HG03469 (cell line): ENCODE measurements around the gene MAP1B.

Source experiments
- ATAC-seq: cut with Tn5 transposase; IDR thresholded peaks from one replicate; pipeline ENCODE4 v1.9.1; 2021; ENCODE audit warnings: mild to moderate bottlenecking, moderate library complexity, moderate number of reproducible peaks; ENCODE audit not compliant: unreplicated experiment

The MAP1B gene

GRCh38 chr5:72187388-72188075, 80.3 kb downstream of the MAP1B start:
- ATAC-seq = no peak

DNA sequence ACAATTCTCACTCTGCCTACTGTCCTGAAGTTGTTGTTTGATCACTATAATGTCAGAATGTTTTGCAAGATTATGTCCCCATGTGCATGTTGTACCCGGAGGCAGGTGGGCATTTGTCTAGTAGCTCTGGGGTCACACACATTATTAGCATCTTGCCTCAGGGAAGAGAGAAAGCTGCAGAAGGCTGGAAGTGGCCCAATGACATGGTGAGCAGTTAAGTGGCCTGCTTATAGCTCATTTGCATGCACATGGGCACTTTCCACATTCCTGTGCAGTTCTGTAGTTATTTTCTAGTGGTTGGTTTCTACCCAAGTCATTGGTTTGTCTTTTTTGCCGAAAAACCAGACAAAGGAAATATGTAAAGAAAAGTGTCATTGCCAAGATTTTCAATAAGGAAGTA, 80.9 kb downstream of the MAP1B start:
- no peak for ATAC-seq

DNA sequence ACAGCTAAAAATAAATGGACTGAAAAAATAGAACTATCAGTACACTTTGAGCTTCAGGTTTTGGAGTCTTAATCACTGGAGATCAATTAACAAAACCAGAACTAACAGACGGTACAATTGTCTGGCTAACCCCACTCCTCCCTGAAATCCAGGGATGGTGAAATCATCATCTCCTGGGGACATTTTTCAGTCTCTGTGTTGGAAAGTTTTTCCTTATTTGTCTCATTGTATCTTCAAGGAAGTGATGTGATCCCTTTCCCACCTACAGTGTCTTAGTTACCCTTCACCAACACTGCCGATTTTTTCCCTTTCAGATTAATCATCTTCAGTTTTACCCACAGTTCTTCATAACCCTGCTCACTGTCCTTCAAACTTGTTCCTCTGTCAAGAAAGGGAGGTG, 81.9 kb downstream of the MAP1B start:
- ATAC-seq = no peak

GRCh38 chr5:72191404-72191803, 84.1 kb downstream of the MAP1B start:
- ATAC-seq = no peak

GRCh38 chr5:72194846-72195245, 87.6 kb downstream of the MAP1B start:
- ATAC-seq = peak; percentile 98

- no peak for ATAC-seq
These were observed 88.3 kb downstream of the MAP1B start for GRCh38 chr5:72195581-72195980.

- ATAC-seq = no peak
These were observed 90.1 kb downstream of the MAP1B start for GRCh38 chr5:72197393-72197792.

DNA sequence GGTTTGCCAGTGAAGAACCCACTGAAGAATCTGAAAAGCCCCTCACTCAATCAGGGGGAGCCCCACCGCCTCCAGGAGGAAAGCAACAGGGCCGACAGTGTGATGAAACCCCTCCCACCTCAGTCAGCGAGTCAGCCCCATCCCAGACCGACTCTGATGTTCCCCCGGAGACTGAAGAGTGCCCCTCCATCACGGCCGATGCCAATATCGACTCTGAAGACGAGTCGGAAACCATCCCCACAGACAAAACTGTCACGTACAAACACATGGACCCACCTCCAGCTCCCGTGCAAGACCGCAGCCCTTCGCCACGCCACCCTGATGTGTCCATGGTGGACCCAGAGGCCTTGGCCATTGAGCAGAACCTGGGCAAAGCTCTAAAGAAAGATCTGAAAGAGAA, 92.4 kb downstream of the MAP1B start:
- ATAC-seq = no peak

GRCh38 chr5:72202331-72202825, 95.1 kb downstream of the MAP1B start:
- ATAC-seq = no peak

- ATAC-seq = no peak
These were observed 96.1 kb downstream of the MAP1B start for GRCh38 chr5:72203251-72203845.

DNA sequence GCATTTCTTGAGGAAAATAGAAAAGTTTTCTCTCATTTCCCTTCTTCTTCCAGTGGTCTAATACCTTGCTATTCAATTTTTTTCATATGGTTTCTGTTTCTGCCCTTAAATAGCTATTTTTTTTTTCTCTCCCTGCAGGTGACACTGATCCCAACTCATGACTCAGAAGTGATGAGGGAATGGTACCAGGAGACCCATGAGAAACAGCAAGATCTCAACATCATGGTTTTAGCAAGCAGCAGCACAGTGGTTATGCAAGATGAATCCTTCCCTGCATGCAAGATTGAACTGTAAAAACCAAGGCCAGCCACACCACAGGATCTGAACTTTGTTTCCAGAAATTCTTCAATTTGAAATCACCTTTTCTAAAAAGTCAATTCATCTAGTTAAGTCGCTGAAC, 97.7 kb downstream of the MAP1B start:
- ATAC-seq = no peak

DNA sequence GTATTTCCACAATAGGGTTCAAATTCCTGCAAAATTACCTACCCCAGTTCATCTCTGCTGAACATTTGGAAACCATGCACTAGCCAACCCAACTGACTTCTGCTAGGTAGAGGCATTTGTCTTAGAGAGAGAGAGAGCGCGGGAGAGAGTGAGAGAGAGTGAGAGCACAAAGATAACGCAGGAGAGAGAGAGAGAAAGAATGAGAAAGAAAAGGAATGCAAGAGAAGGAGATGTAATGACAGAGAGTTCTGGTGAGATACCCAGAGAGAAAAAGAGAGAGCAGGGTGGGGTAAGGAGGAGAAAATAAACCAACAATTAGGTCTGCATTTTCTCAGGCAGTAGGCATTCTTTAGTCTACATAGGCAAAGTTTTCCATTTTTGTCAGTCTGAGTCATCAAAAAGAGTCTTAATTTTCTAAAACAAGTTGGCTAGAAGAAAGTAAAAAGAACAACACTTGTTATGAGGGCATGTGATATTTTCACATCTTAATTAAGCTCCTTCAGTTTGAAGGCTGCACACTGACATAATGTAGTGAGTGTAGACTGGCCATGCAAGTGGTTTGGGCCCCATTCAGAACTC, 98.2 kb downstream of the MAP1B start:
- ATAC-seq = no peak

DNA sequence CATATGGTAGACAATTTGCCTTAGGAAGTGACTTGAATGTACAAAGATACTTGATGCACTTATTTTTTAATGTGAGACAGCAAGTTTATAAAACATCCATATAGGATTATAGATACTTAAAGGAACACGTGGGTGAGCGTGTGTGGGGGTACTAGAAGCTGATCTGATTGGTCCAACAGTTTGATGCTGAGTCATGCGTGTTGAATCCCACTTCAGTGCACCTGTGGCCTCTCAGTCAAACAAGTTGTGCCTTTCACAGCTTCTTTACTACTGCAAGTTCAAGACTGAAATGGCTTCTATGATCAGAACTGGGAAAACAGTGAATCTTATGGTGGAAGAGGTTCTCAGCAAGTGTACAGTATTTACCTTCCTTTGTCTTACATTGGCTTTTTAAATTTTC, 98.9 kb downstream of the MAP1B start:
- ATAC-seq = no peak

DNA sequence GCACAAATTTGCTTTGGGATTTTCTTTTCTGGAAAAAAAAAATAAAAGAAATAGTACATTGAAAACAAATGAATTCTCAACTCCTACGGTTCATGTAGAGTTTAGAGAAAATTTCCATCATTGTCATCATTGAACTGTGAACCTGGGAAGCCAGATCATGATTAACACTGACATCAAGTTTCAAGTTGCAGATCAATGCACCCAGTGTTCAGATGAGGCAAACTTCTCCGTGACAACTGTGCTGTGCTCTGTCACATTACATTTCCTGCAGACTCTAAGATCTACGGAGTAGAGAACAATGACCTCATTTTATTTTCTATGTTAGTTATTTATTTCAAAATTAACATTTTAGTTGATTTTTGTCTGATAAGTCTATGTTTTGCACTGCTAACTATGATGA, 99.7 kb downstream of the MAP1B start:
- no peak for ATAC-seq

DNA sequence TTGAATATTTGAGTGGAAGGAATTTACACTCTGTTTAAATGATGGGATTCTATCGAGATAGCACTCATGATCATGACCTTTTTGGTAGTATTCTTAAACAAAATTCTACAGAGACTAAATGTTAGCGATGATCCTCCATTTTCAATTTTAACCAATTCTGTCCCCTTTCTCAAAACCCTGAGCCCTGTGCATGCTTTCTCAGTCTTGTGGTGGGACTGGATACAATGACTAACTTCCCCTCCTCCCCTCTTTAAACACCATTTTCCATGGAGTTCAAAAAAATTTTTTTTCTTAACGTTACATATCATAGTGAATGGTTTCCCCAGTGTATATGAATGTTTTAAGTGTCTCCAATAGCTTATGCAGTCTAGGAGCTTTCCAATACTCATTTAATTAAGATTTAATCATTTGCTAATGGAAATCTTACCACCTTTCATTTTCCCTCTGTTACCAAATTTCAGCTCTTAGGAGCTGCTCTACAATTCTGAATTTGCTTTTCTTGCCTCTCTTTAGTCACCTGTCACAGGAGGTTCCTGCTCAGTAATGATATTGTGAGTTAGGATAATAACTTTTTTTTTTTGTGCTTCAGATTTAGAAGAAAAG, 101.2 kb downstream of the MAP1B start:
- no peak for ATAC-seq

DNA sequence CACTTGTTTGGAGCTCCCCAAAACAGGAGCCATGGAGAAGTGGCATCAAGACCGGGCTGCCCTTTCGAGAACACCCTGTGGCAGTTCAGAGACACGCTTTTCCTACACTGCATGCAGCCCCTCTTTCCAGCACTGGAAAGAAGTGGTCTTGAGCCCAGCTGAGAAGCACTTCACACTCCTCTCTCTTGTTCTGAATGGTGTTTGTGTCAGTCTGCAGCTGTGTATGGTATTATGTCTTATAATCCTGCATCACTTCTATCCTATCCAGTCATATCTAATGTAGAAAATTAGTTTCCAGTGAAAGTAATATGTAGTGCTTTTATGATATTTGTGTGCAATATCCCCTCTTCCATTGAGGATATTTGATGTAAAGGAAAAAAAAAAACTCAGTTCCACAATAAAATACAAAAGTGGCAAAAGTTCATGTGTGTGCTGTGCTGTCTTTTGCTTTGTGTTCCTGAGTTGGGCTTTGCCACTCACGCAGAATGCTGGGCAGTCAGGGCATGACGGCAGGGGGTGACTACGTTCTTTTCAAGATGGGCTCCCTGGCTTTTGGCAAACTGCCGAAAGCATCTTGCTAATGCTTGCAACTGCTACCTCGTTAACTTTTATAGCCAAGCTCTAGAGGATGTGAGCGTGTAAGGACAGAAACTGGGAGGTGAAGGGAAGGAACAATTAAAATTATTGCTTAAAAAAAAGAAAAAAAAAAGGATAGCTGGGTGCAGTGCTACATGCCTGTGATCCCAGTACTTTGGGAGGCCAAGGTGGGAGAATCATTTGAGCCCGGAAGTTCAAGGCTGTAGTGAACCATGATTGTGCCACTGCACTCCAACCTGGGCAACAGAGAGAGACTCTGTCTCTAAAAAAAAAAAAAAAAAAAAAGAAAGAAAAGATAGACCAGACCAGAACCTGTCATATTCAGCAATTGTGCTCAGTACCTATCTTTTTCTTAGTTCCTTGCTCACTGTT, 102.2 kb downstream of the MAP1B start:
- no peak for ATAC-seq

DNA sequence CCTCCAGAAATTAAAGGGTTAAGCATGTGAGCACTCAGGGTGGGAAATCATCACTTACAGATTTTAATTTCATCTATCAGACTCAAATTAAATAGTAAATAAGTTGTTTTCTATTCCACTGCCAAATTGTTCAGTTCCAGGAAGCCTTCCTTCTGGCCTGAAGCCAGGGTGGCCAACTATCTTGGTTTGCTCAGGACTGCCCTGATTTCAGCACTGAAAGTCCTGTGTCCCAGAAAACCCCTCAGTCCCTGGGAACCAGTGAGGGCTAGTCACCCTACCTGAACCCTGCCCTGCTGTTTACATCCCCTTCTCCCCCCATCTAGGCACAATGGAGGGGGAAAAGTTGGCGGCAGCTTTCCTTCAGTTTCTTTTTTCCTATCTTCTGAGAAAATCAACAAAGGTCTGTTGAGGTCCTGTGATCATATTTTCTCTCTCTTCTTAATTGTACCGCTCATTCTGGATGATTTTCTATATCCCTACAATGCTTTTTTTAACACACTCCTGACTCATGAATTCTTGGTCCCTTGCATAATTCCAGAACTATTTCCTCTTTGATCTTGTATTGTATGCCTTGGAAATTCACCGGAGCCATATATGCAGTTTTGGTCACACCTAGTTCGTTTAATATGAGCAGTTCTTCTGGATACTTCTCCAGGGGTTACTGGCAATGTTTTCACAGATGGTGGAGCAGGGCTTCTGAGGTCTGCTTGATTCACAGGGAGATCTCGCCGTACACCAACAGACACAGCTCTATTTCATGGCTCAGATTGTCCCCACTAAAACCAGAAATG, 103.8 kb downstream of the MAP1B start:
- no peak for ATAC-seq

DNA sequence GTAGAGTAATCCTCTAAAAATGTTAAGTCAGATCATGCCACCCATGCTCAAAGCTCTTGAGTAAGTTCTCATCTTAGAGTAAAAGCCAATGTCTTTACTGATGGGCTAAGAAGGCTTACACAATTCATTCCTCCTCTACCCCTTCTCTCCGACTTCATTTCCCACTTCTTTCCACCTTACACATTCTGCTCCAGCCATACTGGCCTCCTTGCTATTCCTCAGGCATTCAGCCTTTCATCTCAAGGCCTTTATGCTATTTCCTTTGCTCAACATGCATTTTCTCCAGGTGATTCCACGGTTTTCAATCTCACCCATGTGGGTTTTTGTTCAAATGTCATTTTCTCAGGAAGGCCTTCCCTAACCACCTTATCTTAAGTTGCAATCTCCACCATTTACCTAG, 104.9 kb downstream of the MAP1B start:
- no peak for ATAC-seq

GRCh38 chr5:72213482-72213881, 106.2 kb downstream of the MAP1B start:
- no peak for ATAC-seq

DNA sequence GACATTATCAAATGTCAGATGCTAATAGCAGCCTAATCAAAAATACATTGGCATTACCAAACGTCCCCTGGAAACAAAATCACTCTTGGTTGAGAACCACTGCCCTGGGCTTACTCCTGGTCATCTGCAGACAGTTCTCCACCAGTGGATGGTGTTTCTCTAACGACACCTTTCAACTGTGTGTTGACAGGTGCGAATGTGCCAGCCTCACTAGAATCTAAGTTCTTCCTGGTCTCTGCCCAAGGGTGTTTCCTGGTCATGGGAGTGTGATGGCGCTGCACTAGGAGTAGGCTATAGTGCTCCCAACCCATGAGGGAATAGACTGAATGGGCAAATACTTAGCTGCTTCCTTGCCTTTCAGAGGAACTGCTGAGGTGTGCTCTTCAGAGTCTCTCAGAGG, 106.9 kb downstream of the MAP1B start:
- no peak for ATAC-seq
